SK-N-SH treated with all-trans-retinoic acid at 6 μM for 48 hours (cell line): Measurements from ENCODE around the gene ARL14.

Source experiments
- ATAC-seq: fragments of 200-7000 bp; cut with Tn5 transposase; 3 replicates; pipeline ENCODE4 v1.9.1; 2020; ENCODE audit warnings: mild to moderate bottlenecking, moderate library complexity
- ARNTL ChIP-seq: fragments of 450-650 bp; formaldehyde crosslinking; IDR thresholded peaks from 2 replicates; pipeline ENCODE4 v1.5.0; 2020; ENCODE audit warnings: low read depth, mild to moderate bottlenecking, moderate library complexity, borderline replicate concordance
- BACH2 ChIP-seq: fragments of 250-450 bp; sonication (Bioruptor Pico); IDR thresholded peaks from 2 replicates; pipeline ENCODE4 v1.9.0; 2021; ENCODE audit warnings: mild to moderate bottlenecking, borderline replicate concordance
- CREB5 ChIP-seq: fragments of 250-450 bp; sonication (Bioruptor Pico); IDR thresholded peaks from 2 replicates; pipeline ENCODE4 v1.5.1; 2020; ENCODE audit warnings: low read depth, mild to moderate bottlenecking, moderate library complexity
- CSDC2 ChIP-seq: fragments of 250-450 bp; sonication (Bioruptor Pico); IDR thresholded peaks from 2 replicates; pipeline ENCODE4 v1.5.0; 2020; ENCODE audit warnings: mild to moderate bottlenecking, moderate library complexity
- ESRRG ChIP-seq: fragments of 250-450 bp; sonication (Bioruptor Pico); IDR thresholded peaks from 2 replicates; pipeline ENCODE4 v1.6.1; 2021; ENCODE audit warnings: mild to moderate bottlenecking
- GLIS3 ChIP-seq: fragments of 250-450 bp; sonication (Bioruptor Pico); IDR thresholded peaks from 2 replicates; pipeline ENCODE4 v1.5.0; 2020; ENCODE audit warnings: mild to moderate bottlenecking, moderate library complexity
- ISL1 ChIP-seq: fragments of 250-450 bp; sonication (Bioruptor Pico); IDR thresholded peaks from 2 replicates; pipeline ENCODE4 v2.1.2; 2022; ENCODE audit warnings: mild to moderate bottlenecking, moderate library complexity
- OSR1 ChIP-seq: fragments of 250-450 bp; sonication (Bioruptor Pico); IDR thresholded peaks from 2 replicates; pipeline ENCODE4 v1.8.0; 2022; ENCODE audit warnings: moderate library complexity, mild to moderate bottlenecking, inconsistent platforms
- PATZ1 ChIP-seq: fragments of 250-450 bp; sonication (Bioruptor Pico); IDR thresholded peaks from 2 replicates; pipeline ENCODE4 v1.8.0; 2020; ENCODE audit warnings: mild to moderate bottlenecking, moderate library complexity, borderline replicate concordance
- POU6F1 ChIP-seq: fragments of 250-450 bp; sonication (Bioruptor Pico); IDR thresholded peaks from 2 replicates; pipeline ENCODE4 v1.8.0; 2021; ENCODE audit warnings: low read depth, mild to moderate bottlenecking, moderate library complexity, borderline replicate concordance
- PPARA ChIP-seq: fragments of 250-450 bp; sonication (Bioruptor Pico); IDR thresholded peaks from 2 replicates; pipeline ENCODE4 v1.5.0; 2020; ENCODE audit warnings: mild to moderate bottlenecking, borderline replicate concordance
- RARB ChIP-seq: fragments of 250-450 bp; sonication (Bioruptor Pico); IDR thresholded peaks from 2 replicates; pipeline ENCODE4 v1.8.0; 2021; ENCODE audit warnings: mild to moderate bottlenecking, moderate library complexity
- SNAI2 ChIP-seq: fragments of 250-450 bp; sonication (Bioruptor Pico); IDR thresholded peaks from 2 replicates; pipeline ENCODE4 v1.5.0; 2020; ENCODE audit warnings: mild to moderate bottlenecking, moderate library complexity
- TCF4 ChIP-seq: fragments of 250-450 bp; sonication (Bioruptor Pico); IDR thresholded peaks from 2 replicates; pipeline ENCODE4 v1.8.0; 2021; ENCODE audit warnings: mild to moderate bottlenecking, moderate library complexity, borderline replicate concordance
- TSHZ2 ChIP-seq: fragments of 250-450 bp; sonication (Bioruptor Pico); IDR thresholded peaks from 2 replicates; pipeline ENCODE4 v1.5.0; 2020; ENCODE audit warnings: mild to moderate bottlenecking, moderate library complexity
- ZC3H10 ChIP-seq: fragments of 250-450 bp; sonication (Bioruptor Pico); IDR thresholded peaks from 2 replicates; pipeline ENCODE4 v1.5.1; 2021; ENCODE audit warnings: mild to moderate bottlenecking, moderate library complexity
- ZFP3 ChIP-seq: fragments of 250-450 bp; sonication (Bioruptor Pico); IDR thresholded peaks from 2 replicates; pipeline ENCODE4 v1.5.0; 2020; ENCODE audit warnings: mild to moderate bottlenecking, moderate library complexity
- ZNF565 ChIP-seq: fragments of 450-650 bp; formaldehyde crosslinking; conservative IDR thresholded peaks from 2 replicates; pipeline ENCODE4 v1.5.0; 2020; ENCODE audit warnings: low read depth, mild to moderate bottlenecking, moderate library complexity
- ZNF70 ChIP-seq: fragments of 450-650 bp; formaldehyde crosslinking; IDR thresholded peaks from 2 replicates; pipeline ENCODE4 v1.5.0; 2020; ENCODE audit warnings: mild to moderate bottlenecking, moderate library complexity
- ZNF8 ChIP-seq: fragments of 450-650 bp; formaldehyde crosslinking; IDR thresholded peaks from 2 replicates; pipeline ENCODE4 v1.5.0; 2020; ENCODE audit warnings: mild to moderate bottlenecking, moderate library complexity
- TF ChIP-seq, protein P1 (sequence below): fragments of 250-450 bp; sonication (Bioruptor Pico); IDR thresholded peaks from 2 replicates; pipeline ENCODE4 v1.5.1; 2021; ENCODE audit warnings: mild to moderate bottlenecking, moderate library complexity

The ARL14 gene

DNA sequence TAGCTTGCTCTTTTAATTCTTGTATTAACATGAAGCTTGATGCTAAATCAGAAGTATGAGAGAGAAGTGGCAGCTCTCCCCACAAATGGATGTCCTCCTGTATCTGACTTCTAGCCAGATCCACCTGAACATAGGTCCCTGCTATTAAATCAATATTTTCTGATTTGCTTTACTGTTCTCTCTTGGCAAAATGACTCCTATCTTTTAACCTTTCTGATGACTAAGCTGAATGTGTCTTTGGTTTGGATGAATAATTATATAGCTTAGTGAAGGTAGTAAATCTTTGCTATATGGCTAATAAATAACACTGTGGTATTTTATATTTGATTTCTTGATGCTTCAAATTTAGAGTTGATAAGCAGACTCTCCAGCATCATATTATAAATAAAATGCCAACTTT lies 28.3 kb upstream of the ARL14 start:
- no peak for ATAC-seq
- TF ChIP-seq ESRRG (CRISPR knock-in tag) (no peak), ZNF70 (no peak), POU6F1 (CRISPR knock-in tag) (no peak)

- no peak for ATAC-seq
- no peak for TF ChIP-seq TCF4 (CRISPR knock-in tag)
- TF ChIP-seq ZNF8 (CRISPR knock-in tag) = no peak
- TF ChIP-seq, protein P1, sequence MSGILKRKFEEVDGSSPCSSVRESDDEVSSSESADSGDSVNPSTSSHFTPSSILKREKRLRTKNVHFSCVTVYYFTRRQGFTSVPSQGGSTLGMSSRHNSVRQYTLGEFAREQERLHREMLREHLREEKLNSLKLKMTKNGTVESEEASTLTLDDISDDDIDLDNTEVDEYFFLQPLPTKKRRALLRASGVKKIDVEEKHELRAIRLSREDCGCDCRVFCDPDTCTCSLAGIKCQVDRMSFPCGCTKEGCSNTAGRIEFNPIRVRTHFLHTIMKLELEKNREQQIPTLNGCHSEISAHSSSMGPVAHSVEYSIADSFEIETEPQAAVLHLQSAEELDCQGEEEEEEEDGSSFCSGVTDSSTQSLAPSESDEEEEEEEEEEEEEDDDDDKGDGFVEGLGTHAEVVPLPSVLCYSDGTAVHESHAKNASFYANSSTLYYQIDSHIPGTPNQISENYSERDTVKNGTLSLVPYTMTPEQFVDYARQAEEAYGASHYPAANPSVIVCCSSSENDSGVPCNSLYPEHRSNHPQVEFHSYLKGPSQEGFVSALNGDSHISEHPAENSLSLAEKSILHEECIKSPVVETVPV (CRISPR knock-in tag) = no peak
- TF ChIP-seq ARNTL (CRISPR knock-in tag) = no peak
These were observed 27.4 kb upstream of the ARL14 start for GRCh38 chr3:160649596-160649995.

GRCh38 chr3:160653512-160653911 lies 23.4 kb upstream of the ARL14 start:
- no peak for ATAC-seq
- TF ChIP-seq CSDC2 (CRISPR knock-in tag) (no peak), GLIS3 (no peak), TCF4 (CRISPR knock-in tag) (no peak), CREB5 (no peak), ZNF8 (CRISPR knock-in tag) (no peak), ISL1 (CRISPR knock-in tag) (no peak), ZC3H10 (no peak), ARNTL (CRISPR knock-in tag) (no peak), RARB (no peak), POU6F1 (CRISPR knock-in tag) (no peak), SNAI2 (CRISPR knock-in tag) (no peak)
- TF ChIP-seq, protein P1 (CRISPR knock-in tag) = no peak

GRCh38 chr3:160660902-160661301 lies 16.1 kb upstream of the ARL14 start:
- ATAC-seq = no peak
- TF ChIP-seq PATZ1 (CRISPR knock-in tag) = no peak
- no peak for TF ChIP-seq BACH2 (CRISPR knock-in tag)
- no peak for TF ChIP-seq ISL1 (CRISPR knock-in tag)
- TF ChIP-seq TSHZ2 (CRISPR knock-in tag) = no peak
- no peak for TF ChIP-seq GLIS3
- TF ChIP-seq OSR1 = no peak
- no peak for TF ChIP-seq RARB
- TF ChIP-seq ARNTL (CRISPR knock-in tag) = no peak
- no peak for TF ChIP-seq POU6F1 (CRISPR knock-in tag)
- no peak for TF ChIP-seq ESRRG (CRISPR knock-in tag)
- TF ChIP-seq ZNF70 = no peak
- no peak for TF ChIP-seq TCF4 (CRISPR knock-in tag)
- no peak for TF ChIP-seq PPARA (CRISPR knock-in tag)
- no peak for TF ChIP-seq ZNF565 (CRISPR knock-in tag)
- TF ChIP-seq SNAI2 (CRISPR knock-in tag) = no peak
- no peak for TF ChIP-seq ZFP3 (CRISPR knock-in tag)
